GM18511 (cell line): ENCODE results near the gene MCAT.

Source experiments
- ATAC-seq: cut with Tn5 transposase; IDR thresholded peaks from one replicate; pipeline ENCODE4 v1.9.1; 2021; ENCODE audit warnings: mild to moderate bottlenecking, moderate library complexity; ENCODE audit not compliant: unreplicated experiment

The MCAT gene, protein sequence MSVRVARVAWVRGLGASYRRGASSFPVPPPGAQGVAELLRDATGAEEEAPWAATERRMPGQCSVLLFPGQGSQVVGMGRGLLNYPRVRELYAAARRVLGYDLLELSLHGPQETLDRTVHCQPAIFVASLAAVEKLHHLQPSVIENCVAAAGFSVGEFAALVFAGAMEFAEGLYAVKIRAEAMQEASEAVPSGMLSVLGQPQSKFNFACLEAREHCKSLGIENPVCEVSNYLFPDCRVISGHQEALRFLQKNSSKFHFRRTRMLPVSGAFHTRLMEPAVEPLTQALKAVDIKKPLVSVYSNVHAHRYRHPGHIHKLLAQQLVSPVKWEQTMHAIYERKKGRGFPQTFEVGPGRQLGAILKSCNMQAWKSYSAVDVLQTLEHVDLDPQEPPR

DNA sequence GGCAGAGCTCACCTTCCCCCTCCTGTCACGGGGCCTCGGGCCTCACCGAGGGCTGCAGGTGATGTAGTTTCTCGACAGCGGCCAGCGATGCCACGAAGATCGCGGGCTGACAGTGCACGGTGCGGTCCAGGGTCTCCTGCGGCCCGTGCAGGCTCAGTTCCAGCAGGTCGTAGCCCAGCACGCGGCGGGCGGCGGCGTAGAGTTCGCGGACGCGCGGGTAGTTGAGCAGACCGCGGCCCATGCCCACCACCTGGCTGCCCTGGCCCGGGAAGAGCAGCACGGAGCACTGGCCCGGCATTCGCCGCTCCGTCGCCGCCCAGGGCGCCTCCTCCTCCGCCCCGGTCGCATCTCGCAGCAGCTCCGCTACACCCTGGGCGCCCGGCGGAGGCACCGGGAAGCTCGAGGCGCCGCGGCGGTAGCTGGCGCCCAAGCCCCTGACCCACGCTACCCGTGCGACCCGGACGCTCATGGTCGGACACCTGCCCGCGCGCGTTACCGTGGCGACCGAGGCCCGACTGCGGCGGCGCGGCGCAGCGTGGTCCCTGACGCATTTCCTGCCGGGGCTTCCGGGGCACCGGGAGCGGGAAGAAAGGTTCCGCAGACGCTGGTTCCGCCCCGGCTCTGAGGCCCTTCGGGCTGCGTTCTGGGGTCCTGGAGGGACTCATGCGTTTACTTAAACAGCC, at the start of gene MCAT:
Gene MCAT (minus strand): TSS at position 519 of the 683 bp plus-strand sequence. CDS start 50 bp downstream, at position 469.
- no peak for ATAC-seq

DNA sequence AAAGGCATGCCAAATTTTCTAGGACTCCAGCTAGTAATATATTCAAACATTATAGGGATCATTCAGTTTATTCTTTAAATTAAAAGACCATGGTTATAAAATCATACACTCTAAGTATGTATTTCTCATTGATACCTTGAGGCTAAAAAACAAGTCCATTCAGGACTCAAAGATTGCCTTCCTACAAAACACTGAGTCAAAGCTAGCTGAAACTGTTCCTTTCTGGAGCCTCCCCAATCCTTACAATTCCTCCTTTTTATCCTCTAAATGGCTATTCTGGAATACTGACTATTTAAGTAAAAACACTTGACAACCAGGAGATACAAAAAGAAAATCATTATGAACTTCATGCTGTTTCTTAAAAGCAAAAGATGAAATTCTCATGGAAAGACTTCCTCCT, 48.6 kb upstream of the MCAT start:
- ATAC-seq = no peak

DNA sequence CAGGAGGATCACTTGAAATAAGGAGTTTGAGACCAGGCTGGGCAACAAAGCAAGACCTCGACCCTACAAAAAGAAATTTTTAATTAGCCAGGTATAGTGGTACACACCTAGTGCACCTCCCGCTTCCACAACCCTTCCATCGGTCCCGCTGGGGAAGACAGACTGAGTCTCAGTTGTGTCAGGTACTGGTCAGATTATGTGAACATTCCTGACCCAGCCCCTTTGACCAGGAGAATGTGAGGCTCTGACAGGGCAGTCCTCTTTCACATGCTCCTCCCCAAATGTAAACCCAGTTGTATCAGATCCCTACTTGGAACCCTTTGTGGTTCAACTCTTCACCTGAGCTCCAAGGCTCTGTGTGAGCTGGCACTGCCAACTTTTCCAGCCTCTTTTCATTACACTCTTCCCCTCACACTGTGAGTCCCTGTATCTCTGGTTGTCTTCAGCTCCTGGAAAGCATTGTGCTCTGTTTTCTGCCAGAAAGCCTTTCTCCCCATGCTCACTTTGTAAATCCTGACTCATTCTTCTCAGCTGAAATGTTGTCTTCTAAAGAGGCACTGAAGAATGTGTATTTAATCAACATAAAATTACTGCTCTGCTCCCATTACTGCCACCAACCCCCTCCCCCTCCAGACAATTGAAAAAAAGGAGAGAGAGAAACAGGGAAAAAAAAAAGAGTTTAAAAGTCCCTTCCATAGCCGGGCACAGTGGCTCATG, 45.8 kb upstream of the MCAT start:
- ATAC-seq = no peak

DNA sequence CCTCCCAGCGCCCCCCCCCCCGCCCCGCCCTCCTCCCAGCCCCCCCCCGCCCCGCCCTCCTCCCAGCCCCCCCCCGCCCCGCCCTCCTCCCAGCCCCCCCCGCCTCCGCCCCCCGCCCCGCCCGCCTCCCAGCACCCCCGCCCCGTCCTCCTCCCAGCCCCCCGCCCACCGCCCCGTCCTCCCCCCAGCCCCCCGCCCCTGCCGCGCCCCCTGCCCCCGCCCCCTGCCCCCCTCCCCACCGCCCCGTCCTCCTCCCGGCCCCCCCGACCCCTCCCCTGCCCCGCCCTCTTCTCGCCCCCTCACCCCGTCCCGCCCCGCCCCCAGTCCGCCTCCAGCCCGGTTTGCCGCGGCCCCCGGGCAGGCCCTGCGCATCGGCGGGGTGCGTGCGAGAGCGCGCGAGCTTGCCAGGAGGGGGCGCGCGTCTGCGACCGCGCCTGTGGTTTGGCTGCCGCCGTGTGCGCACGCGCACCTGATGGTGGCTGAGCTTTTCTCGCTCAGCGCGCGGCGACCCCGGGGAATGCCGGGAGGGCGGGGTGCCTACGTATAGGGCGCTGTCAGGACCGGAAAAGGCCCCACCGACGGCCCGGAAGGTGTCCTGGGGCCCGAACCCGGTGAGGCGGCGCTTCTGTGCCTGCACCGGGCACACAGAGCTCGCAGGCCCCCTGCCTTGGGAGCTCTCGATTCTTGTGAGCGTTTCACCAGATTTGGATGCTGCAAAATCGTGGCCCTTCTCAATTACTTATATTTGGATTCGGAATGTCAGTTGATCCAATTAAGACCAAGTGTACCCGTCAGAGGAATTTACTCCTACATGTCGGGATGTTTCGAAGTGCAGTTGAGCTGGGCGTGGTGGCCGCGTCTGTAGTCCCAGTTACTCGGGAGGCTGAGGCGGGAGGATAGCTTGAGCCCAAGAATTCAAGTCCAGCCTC, 44.2 kb upstream of the MCAT start:
- peak; percentile 84 for ATAC-seq

DNA sequence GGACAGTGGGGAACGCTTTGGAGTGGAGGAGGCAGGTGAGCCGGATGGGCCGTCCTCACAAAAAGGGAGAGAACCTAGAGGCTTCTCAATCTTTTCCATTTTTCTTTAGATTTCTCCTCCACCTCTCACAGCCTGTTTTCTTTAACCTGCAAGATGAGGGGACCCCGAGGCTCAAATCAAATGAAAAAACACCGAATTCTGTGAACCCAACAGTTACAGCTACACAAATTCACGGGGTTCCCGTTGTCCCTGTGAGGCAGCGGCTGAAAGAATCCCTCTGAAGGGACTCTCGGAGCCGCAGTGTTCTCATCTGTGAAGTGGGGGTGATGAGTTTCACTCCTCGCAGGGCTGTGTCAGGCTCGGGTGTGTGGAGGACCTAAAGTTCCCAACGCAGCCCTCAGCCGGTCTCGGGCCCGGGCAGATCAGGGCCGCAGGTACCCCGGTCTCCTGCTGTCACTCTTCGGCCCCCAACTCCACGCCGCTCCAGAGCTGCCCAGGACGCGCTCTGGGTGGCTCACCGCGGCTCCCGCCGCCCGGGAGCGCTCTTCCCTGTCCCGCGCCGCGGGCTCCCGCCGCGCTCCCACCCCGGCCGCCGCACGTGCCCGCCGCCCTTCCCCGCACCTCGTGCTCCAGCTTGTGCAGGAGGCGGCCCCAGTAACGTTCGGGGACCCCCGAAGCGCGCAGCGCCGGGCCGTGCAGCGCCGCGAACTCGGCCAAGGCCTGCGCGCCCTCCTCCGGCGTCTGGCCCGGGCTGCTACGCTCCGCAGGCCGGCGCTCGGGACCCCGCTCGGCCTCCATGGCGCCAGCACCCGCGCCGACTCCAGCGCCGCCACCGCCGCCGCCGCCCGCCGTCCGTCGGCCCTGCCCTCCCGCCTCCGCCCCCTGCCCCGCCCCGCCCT, 43.3 kb upstream of the MCAT start, which contains the start of gene TTLL12:
Gene TTLL12 (minus strand): TSS at position 863 of the 899 bp plus-strand sequence. CDS start 65 bp downstream, at position 798.
- peak; percentile 53 for ATAC-seq

DNA sequence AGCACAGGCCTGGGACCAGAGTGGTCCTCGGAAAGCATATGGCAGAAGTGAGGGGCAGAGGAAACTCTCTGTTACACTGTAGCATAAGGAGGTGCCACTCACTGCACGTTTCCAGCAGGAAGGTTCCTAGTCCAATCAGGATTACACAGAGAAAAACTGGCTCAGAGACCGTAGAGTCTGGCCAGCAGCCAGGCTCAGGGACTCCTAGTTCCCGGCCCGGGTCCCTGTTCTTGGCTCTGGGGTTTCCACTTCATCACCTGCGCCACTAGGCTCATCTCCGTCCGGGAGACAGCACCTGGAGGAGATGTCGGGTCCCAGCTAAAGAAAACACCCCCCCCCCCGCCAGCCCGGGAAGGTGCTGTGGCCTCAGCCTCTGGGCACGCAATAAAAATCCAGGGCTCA, 42.7 kb upstream of the MCAT start:
- no peak for ATAC-seq

DNA sequence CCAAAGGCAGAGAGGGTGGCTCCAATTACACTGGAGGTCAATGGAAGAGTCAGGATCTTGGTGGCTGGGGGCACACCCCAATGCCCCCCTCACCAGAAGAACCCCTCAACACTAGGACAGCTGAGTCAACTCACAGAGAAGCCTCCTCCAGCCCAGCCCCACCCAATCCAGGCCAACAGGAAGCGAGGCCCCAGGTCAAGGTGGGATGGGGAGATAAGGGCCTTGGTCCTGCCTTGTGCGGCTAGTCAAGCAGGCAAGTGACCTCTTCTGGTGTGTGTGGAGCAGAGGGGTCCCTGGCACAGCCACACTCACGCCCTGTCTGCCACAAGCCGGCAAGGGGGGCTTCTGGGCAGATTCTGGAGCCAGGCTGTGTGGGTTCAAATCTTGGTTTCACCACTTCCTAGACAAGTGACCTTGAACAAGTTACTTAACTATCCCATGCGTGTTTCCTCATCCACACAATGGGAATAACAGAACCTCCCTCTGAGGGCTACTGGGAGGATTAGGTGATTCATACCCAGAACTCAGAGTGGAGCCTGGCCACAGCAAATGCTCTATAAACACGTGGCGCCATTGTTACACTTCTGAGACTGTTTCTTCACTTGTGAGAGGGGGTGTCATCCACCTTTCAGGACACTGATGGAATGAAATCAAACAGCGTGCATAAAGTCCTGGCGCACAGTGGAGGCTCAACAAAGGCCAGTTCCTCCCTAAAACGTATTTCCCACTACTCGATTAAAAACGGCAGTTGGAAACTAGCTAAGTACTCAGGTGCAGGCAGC, 40.5 kb upstream of the MCAT start:
- ATAC-seq = no peak

DNA sequence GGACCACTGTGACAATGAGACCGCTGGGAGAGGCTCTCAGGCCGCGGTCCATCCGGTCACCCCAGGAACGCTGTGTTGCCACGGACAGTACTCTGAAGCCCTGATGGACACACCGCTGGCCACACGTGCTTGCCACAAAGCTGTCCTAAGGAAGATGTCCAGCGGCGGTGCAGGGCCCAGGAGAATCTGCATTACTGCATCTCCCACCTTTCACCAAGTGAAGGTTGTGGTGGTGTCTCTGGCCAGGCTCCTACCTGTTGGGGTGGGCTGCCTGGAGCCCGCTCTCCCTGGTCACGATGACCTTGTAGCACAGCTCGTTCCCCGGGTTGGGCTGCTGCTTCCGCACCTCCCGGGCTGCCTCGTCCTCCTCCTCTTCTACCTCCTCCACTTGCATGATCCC, 39.5 kb upstream of the MCAT start:
- ATAC-seq = no peak

DNA sequence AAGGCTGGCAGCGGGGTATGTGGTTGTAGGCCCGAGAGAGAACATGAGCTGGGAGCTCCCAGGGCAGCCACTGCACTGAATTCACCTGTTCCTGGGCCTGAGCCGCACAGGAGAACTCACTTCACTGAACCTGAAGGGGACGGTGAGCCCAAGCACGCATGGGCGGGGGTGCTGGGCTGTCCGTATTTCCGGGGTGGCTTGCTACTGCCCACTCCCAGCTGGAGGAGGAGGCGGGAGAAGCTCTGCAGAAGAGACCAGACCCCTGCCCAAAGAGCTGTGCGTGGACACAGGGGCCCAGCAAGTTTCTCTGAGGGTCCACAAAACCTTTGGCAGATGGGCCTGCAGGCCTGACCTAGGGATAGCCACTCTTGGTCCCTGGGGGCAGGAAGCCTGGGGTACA, 38.9 kb upstream of the MCAT start:
- no peak for ATAC-seq

DNA sequence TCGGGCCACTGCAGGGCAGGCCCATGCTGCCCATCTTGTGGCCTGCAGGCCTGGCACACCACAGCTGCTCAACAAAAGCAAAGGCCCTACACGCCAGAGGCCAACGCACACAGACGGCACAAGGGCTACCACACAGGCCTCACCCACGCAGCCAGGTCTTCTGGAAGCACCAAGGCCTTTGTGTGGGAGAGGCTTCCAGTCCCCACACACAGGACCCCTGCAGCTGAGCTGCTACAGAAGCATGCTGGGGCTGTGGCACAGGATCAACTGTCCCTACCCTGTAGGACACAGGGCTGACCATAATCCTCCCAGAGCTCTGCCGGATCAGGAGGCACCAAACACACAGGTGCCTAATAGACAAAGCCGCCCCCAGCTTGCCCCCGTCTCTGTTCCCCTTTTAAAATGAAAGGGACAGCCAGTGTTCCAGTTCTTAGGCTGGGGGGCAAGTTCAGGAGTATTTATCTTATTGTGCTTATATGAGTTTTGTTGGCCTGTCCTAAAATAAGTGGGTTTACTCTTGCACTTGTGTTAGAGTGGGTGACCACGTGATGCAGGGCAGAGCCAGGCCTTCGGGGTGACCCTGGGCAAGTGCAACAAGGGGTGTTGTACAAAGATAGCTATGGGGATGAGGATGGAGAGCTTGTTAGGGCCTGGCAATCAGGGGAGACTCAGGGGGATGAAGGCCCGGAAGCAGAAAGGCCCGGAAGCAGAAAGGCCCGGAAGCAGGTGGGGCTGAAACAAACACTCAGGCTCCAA, 38.3 kb upstream of the MCAT start:
- ATAC-seq = no peak

DNA sequence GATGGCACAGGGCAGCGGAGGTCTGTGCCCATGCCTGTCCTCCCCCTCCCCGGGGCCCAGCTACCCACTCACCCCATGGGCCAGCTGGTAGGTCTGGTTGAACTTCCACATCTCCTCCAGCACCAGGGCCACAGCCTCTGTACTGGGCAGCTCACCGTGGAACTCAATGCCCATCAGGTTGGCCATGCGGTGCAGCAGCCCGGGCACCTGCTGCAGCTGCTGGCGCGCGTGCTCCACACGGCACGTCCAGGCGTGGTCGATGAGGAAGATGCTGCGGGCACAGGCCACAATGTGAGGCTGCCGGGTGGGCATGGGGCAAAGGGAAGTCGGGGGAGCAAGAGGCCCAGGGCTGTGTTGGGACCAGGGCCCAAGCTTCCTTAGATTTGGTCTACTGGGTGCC, 37.5 kb upstream of the MCAT start:
- no peak for ATAC-seq

DNA sequence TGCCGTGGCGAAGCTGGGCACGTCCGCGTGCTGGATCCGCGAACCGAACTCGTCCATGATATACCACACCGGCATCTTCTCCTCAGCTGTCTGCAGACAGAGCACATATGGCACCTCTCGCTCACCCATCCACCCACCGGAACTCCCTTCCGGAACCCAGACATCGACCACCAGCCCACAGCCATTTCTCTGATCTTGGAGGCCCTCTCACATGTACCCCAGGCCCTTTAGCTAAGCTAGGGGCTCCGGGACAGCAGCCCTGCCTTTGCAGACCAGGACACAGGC, 36.7 kb upstream of the MCAT start:
- no peak for ATAC-seq

DNA sequence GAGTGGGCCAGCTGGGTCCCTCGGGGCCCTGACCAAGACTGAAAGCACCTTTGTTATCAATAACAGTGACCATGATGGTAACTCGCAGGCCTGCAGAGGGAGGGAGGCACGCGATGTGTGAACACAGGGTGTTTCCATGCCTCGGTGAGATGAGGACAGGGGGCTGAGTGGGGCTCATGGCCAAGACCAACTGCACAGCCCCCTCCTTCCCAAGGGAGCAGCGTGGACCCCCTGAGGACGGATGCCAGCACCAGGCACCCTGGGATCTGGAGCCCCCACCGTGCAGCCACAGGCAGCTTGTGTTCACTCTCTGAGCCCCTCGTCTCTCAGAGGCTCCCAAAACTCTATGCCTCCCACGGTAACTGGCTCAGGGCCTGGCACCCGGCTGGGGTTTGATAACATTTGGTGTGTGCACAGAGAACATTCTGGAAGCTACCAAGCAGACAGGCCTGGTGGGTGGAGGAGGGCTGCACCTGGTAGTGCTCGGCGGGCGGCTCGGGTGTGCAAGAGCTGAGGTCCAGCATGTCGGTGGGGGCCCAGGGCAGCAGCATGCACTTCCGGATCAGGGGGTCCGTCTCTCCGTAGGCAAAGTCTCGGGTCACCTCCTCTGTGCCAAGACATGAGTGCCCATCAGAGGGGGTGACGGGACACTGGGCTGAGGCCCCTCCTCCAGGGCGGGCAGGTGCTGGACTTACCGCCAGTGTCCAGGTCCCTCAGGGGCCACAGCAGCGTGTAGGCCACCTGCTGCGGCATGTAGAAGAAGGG, 36.1 kb upstream of the MCAT start:
- ATAC-seq = no peak

DNA sequence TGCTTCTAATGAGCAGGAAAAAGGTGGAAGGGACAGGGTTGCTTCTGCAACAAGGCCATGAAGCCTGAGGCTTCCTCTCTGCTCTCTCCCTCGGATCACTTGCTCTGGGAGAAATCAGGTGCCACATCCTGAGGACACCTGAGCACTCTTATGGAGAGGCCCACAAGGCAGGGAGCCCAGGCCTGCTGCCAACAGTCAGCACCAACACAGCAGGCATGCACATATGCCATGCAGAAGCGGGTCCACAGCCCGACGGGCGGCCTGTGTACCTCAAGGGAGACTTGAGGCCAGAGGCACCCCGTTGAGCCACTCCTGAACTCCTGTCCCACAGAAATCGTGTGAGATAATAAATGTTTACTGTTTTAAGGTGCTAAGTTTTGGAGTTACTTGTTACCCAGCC, 34.3 kb upstream of the MCAT start:
- ATAC-seq = no peak

DNA sequence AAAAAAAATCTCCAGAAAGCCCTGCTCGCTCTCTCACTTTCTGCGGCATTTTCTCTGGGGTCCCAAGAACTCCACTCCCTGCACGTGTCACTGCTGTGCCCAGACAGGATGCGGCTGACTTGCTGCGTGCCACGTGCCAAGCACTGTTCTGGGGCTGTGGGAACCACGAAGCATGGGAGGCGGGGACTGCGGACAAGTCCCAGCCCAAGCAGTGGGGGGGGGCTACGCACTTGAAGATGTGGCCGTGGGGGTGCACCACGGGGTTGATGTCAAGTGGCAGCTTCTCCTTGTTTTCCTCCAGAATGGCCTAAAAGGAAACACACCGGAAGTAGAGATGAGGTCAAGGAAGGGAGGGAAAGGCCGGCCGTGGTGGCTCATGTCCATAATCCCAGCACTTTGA, 32.9 kb upstream of the MCAT start:
- no peak for ATAC-seq

DNA sequence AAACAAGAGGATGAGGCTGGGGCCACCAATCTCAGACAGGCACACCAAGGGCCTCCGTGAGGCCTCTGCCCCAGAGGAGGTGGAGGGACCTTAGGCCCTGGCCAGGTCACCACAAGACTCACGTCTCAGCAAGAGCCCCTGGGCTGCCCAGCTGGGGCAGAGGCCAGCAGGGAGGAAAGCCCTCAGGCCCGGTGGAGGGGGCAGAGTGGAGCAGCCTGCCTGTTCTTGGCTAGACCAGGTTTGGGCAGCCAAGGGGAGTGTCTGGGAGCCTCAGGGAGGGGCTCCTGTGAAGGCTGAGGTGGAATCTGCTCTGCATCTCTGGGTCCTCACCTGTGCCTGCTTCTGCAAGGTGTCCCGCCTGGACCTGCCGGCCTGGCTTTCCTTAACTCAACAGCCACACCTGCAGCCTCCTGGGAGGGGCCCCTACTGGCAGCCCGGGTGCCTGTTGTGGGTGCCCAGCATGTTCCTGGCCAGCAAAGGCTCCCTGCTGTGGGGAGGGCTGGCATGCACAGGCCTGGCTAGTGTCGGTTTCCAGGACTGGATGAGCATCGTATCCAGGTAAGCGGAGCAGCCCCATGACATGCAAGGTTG, 31.8 kb upstream of the MCAT start:
- no peak for ATAC-seq
